Activated CD4-positive, alpha-beta T cell treated with anti-CD3 and anti-CD28 coated beads, Interleukin-2, amount 10 ng/mL, durations not matched to agents 24 days and 14 days (primary cell): Measurements from ENCODE around the gene ZNF391. TPM values are rescaled to one million over a fixed set of nuclear protein-coding genes. Genes with fewer than 3 reads are reported as not detected.
"Not testable (repeated sequence)": the region's sequence is repeated elsewhere in the genome, so short reads cannot be mapped to it uniquely, and the experiment has no call there.

Experiments used
- DNase-seq: peaks from one replicate; pipeline ENCODE4 v3.0.0; 2022
- H3K27ac Mint-ChIP-seq: one replicate; pipeline ENCODE4 v1.8.0; 2022; ENCODE audit warnings: mild to moderate bottlenecking, mixed read lengths
- H3K27me3 Mint-ChIP-seq: one replicate; pipeline ENCODE4 v1.8.0; 2022; ENCODE audit warnings: mixed read lengths
- H3K36me3 Mint-ChIP-seq: one replicate; pipeline ENCODE4 v1.8.0; 2022; ENCODE audit warnings: low read depth, mild to moderate bottlenecking, mixed read lengths
- H3K4me1 Mint-ChIP-seq: one replicate; pipeline ENCODE4 v1.8.0; 2021; ENCODE audit warnings: mixed read lengths
- H3K4me3 Mint-ChIP-seq: one replicate; pipeline ENCODE4 v1.8.0; 2022; ENCODE audit warnings: mild to moderate bottlenecking, moderate library complexity, mixed read lengths
- H3K9me3 Mint-ChIP-seq: one replicate; pipeline ENCODE4 v1.8.0; 2021; ENCODE audit warnings: mixed read lengths
- intact Hi-C: fragments of 100-400 bp; cut with micrococcal nuclease; formaldehyde crosslinking; loops from one replicate; pipeline ENCODE4 v1.15.1; 2023
- total RNA-seq: library from RNA; stranded (reverse); gene quantifications from 2 replicates; pipeline ENCODE4 v1.2.3, GENCODE V29; 2022

Gene ZNF391
- 0.70 and 0.92 TPM in 2 replicates for total RNA-seq

- peak within 1 kb of the TSS; percentile 87 for H3K27ac Mint-ChIP-seq
- DNase-seq: peak; percentile 88
- peaks cover 2% of the 10 kb centered on the region for H3K36me3 Mint-ChIP-seq
- H3K4me1 Mint-ChIP-seq: peaks cover 4% of the 10 kb centered on the region
- intact Hi-C loops: loop anchor here (2.0 to 5.0 kb wide), 3 partner anchors 14 to 211 kb away; partner anchors contain the start of gene ZNF184
- H3K4me3 Mint-ChIP-seq: peak within 1 kb of the TSS; percentile 96
- H3K27me3 Mint-ChIP-seq: peaks cover 19% of the 10 kb centered on the region
- peaks cover 18% of the 10 kb centered on the region for H3K9me3 Mint-ChIP-seq
Observed at GRCh38 chr6:27388293-27389197, at the start of gene ZNF391. Gene ZNF391, plus strand, starts transcription at chr6:27388759. Its CDS starts 11,612 bp downstream, at chr6:27400371.

GRCh38 chr6:27352850-27353249 lies 35.7 kb upstream of the ZNF391 start:
- Mint-ChIP-seq H3K36me3 (no peaks in the 10 kb centered on the region), H3K9me3 (peaks cover 32% of the 10 kb centered on the region), H3K27ac (no peak overlapping the region), H3K4me3 (no peak overlapping the region), H3K27me3 (no peaks in the 10 kb centered on the region), H3K4me1 (no peaks in the 10 kb centered on the region)
- intact Hi-C loops: no loop called here
- no peak for DNase-seq

GRCh38 chr6:27358786-27359185 lies 29.8 kb upstream of the ZNF391 start:
- no peak overlapping the region for H3K27ac Mint-ChIP-seq
- H3K9me3 Mint-ChIP-seq: peaks cover 34% of the 10 kb centered on the region
- H3K27me3 Mint-ChIP-seq: no peaks in the 10 kb centered on the region
- H3K36me3 Mint-ChIP-seq: no peaks in the 10 kb centered on the region
- no peak for DNase-seq
- no peaks in the 10 kb centered on the region for H3K4me1 Mint-ChIP-seq
- intact Hi-C loops: no loop called here
- H3K4me3 Mint-ChIP-seq: no peak overlapping the region

GRCh38 chr6:27359231-27359630 lies 29.3 kb upstream of the ZNF391 start:
- no peaks in the 10 kb centered on the region for H3K36me3 Mint-ChIP-seq
- intact Hi-C loops: no loop called here
- peaks cover 32% of the 10 kb centered on the region for H3K9me3 Mint-ChIP-seq

GRCh38 chr6:27368202-27368601 lies 20.4 kb upstream of the ZNF391 start:
- Mint-ChIP-seq H3K27ac (no peak overlapping the region), H3K27me3 (no peaks in the 10 kb centered on the region), H3K4me3 (no peak overlapping the region), H3K4me1 (no peaks in the 10 kb centered on the region), H3K9me3 (peaks cover 16% of the 10 kb centered on the region), H3K36me3 (no peaks in the 10 kb centered on the region)
- intact Hi-C loops: no loop called here
- DNase-seq: no peak

More at GRCh38 chr6:27359231-27359630, 29.3 kb upstream of the ZNF391 start:
- no peak overlapping the region for H3K27ac Mint-ChIP-seq
- H3K4me3 Mint-ChIP-seq: no peak overlapping the region
- H3K4me1 Mint-ChIP-seq: no peaks in the 10 kb centered on the region
- no peaks in the 10 kb centered on the region for H3K27me3 Mint-ChIP-seq
- no peak for DNase-seq

- peaks cover 24% of the 10 kb centered on the region for H3K9me3 Mint-ChIP-seq
- peaks cover 8% of the 10 kb centered on the region for H3K27me3 Mint-ChIP-seq
- peaks cover 12% of the 10 kb centered on the region for H3K4me1 Mint-ChIP-seq
- intact Hi-C loops: no loop called here
- H3K4me3 Mint-ChIP-seq: no peak overlapping the region
- H3K36me3 Mint-ChIP-seq: no peaks in the 10 kb centered on the region
- H3K27ac Mint-ChIP-seq: no peak overlapping the region
- no peak for DNase-seq
Observed at GRCh38 chr6:27370391-27370790, 18.2 kb upstream of the ZNF391 start.

- Mint-ChIP-seq H3K4me1 (peaks cover 16% of the 10 kb centered on the region), H3K9me3 (peaks cover 8% of the 10 kb centered on the region), H3K4me3 (peak overlapping the region; percentile 82), H3K36me3 (no peaks in the 10 kb centered on the region), H3K27ac (no peak overlapping the region), H3K27me3 (peaks cover 8% of the 10 kb centered on the region)
- DNase-seq: peak; percentile 84
- intact Hi-C loops: loop anchor here (2.0 kb wide), 1 partner anchor 14 kb away; the partner anchor contains the start of gene ZNF391
Observed at GRCh38 chr6:27374824-27375612, 13.5 kb upstream of the ZNF391 start.

GRCh38 chr6:27375613-27376079 lies 12.9 kb upstream of the ZNF391 start:
- peak overlapping the region; percentile 59 for H3K4me3 Mint-ChIP-seq
- H3K27ac Mint-ChIP-seq: no peak overlapping the region
- DNase-seq: peak; percentile 57

GRCh38 chr6:27378406-27378805 lies 10.2 kb upstream of the ZNF391 start:
- intact Hi-C loops, DNase-seq, H3K27ac Mint-ChIP-seq, H3K36me3 Mint-ChIP-seq, H3K27me3 Mint-ChIP-seq, H3K4me3 Mint-ChIP-seq: not testable (repeated sequence)
- H3K9me3 Mint-ChIP-seq: peaks cover 13% of the 10 kb centered on the region
- peaks cover 16% of the 10 kb centered on the region for H3K4me1 Mint-ChIP-seq

More at GRCh38 chr6:27375613-27376079, 12.9 kb upstream of the ZNF391 start:
- peaks cover 16% of the 10 kb centered on the region for H3K4me1 Mint-ChIP-seq
- H3K9me3 Mint-ChIP-seq: peaks cover 8% of the 10 kb centered on the region
- H3K27me3 Mint-ChIP-seq: peaks cover 8% of the 10 kb centered on the region
- intact Hi-C loops: loop anchor here (2.0 kb wide), 1 partner anchor 13 kb away; the partner anchor contains the start of gene ZNF391
- no peaks in the 10 kb centered on the region for H3K36me3 Mint-ChIP-seq

- H3K27ac Mint-ChIP-seq: not testable (repeated sequence)
Observed at GRCh38 chr6:27381001-27381400, 7.6 kb upstream of the ZNF391 start.

GRCh38 chr6:27383011-27383410 lies 5.5 kb upstream of the ZNF391 start:
- no peak for DNase-seq
- Mint-ChIP-seq H3K4me3 (no peak overlapping the region), H3K36me3 (no peaks in the 10 kb centered on the region), H3K4me1 (no peaks in the 10 kb centered on the region), H3K27me3 (peaks cover 16% of the 10 kb centered on the region), H3K27ac (no peak overlapping the region), H3K9me3 (peaks cover 9% of the 10 kb centered on the region)
- intact Hi-C loops: no loop called here

More at GRCh38 chr6:27381001-27381400, 7.6 kb upstream of the ZNF391 start:
- intact Hi-C loops, H3K27me3 Mint-ChIP-seq, H3K4me1 Mint-ChIP-seq, H3K36me3 Mint-ChIP-seq, H3K9me3 Mint-ChIP-seq, DNase-seq, H3K4me3 Mint-ChIP-seq: not testable (repeated sequence)

GRCh38 chr6:27383481-27383880 lies 5.1 kb upstream of the ZNF391 start:
- no peak overlapping the region for H3K4me3 Mint-ChIP-seq
- peaks cover 3% of the 10 kb centered on the region for H3K4me1 Mint-ChIP-seq
- intact Hi-C loops: no loop called here
- peaks cover 9% of the 10 kb centered on the region for H3K9me3 Mint-ChIP-seq
- no peak for DNase-seq
- no peak overlapping the region for H3K27ac Mint-ChIP-seq
- H3K36me3 Mint-ChIP-seq: no peaks in the 10 kb centered on the region
- peaks cover 16% of the 10 kb centered on the region for H3K27me3 Mint-ChIP-seq

GRCh38 chr6:27392623-27393022 lies 4.1 kb downstream of the ZNF391 start:
- Mint-ChIP-seq H3K36me3 (peaks cover 2% of the 10 kb centered on the region), H3K27me3 (peaks cover 3% of the 10 kb centered on the region), H3K9me3 (peaks cover 30% of the 10 kb centered on the region), H3K27ac (no peak overlapping the region), H3K4me3 (no peak overlapping the region), H3K4me1 (peaks cover 4% of the 10 kb centered on the region)
- intact Hi-C loops: no loop called here
- no peak for DNase-seq
